IMR-90 (cell line): Measurements from ENCODE around the gene RND3. TPM values are rescaled to one million over a fixed set of nuclear protein-coding genes. Genes with fewer than 3 reads are reported as not detected.

Source experiments
- ATAC-seq: fragments of 200-7000 bp; cut with Tn5 transposase; 2 replicates; pipeline ENCODE4 v1.9.1; 2020; ENCODE audit warnings: low read depth, mild to moderate bottlenecking, moderate library complexity
- BruUV-seq: library from RNA; stranded (reverse); fragments of 400-500 nt; replicated peaks from 2 replicates; lab custom pipeline; 2021; lab: Mats Ljungman, UMichigan
- CTCF ChIA-PET: fragments of 300-600 bp; formaldehyde crosslinking; extraction: SDS; loops from one replicate; lab custom pipeline; 2021; ENCODE audit warnings: antibody characterized with exemption; lab: Yijun Ruan, JAX
- POLR2A ChIA-PET: fragments of 300-600 bp; sonication (Branson Sonifier 250); formaldehyde crosslinking; loops from one replicate; lab custom pipeline; 2022; ENCODE audit warnings: antibody characterized with exemption; ENCODE audit not compliant: unreplicated experiment; lab: Charles Lee
- DNase-seq: peaks from one replicate; pipeline ENCODE4 v3.0.0; 2013
- H2AFZ ChIP-seq: replicated peaks from 2 replicates; pipeline ENCODE3; 2013; ENCODE audit warnings: low read length, mild to moderate bottlenecking; ENCODE audit not compliant: poor library complexity
- H2AK5ac ChIP-seq: 2 replicates; pipeline ENCODE4 v1.6.1; 2013; ENCODE audit warnings: low read depth, low read length, inconsistent platforms
- H2AK9ac ChIP-seq: replicated peaks from 2 replicates; pipeline ENCODE3; 2013; ENCODE audit warnings: mild to moderate bottlenecking, low read depth, low read length, moderate library complexity; ENCODE audit not compliant: poor library complexity
- H2BK120ac ChIP-seq: 2 replicates; pipeline ENCODE4 v1.6.1; 2013; ENCODE audit warnings: low read depth, low read length, inconsistent platforms
- H2BK15ac ChIP-seq: 3 replicates; pipeline ENCODE4 v1.6.1; 2013; ENCODE audit warnings: low read depth, low read length, inconsistent platforms
- H2BK20ac ChIP-seq: 2 replicates; pipeline ENCODE4 v1.6.1; 2013; ENCODE audit warnings: low read depth, mild to moderate bottlenecking, inconsistent platforms, low read length, moderate library complexity
- H2BK5ac ChIP-seq: 2 replicates; pipeline ENCODE4 v1.6.1; 2013; ENCODE audit warnings: mild to moderate bottlenecking, low read depth, low read length, inconsistent platforms; ENCODE audit not compliant: poor library complexity, severe bottlenecking
- H3K14ac ChIP-seq: replicated peaks from 2 replicates; pipeline ENCODE4 v1.6.1; 2013; ENCODE audit warnings: low read depth, low read length, inconsistent platforms
- H3K18ac ChIP-seq: 2 replicates; pipeline ENCODE4 v1.6.1; 2013; ENCODE audit warnings: low read depth, low read length, control low read depth
- H3K23ac ChIP-seq: 2 replicates; pipeline ENCODE4 v1.6.1; 2013; ENCODE audit warnings: low read depth, low read length, inconsistent platforms
- H3K27ac ChIP-seq: 2 replicates; pipeline ENCODE4 v1.5.1; 2013; ENCODE audit warnings: mild to moderate bottlenecking, control low read depth, low read length; ENCODE audit not compliant: insufficient read depth
- H3K27me3 ChIP-seq: 2 replicates; pipeline ENCODE4 v1.6.1; 2013; ENCODE audit warnings: low read length; ENCODE audit not compliant: control insufficient read depth, insufficient read depth
- H3K36me3 ChIP-seq: 2 replicates; pipeline ENCODE4 v1.6.1; 2013; ENCODE audit warnings: low read length, mixed read lengths; ENCODE audit not compliant: control insufficient read depth, insufficient read depth
- H3K4ac ChIP-seq: 2 replicates; pipeline ENCODE4 v1.6.1; 2013; ENCODE audit warnings: low read depth, low read length, inconsistent platforms
- H3K4me1 ChIP-seq: 2 replicates; pipeline ENCODE4 v1.6.1; 2013; ENCODE audit warnings: low read length, mixed read lengths; ENCODE audit not compliant: control insufficient read depth, insufficient read depth
- H3K4me2 ChIP-seq: 2 replicates; pipeline ENCODE4 v1.6.1; 2013; ENCODE audit warnings: low read depth, mild to moderate bottlenecking, control low read depth, low read length, moderate library complexity
- H3K4me3 ChIP-seq: 2 replicates; pipeline ENCODE4 v1.5.1; 2013; ENCODE audit warnings: low read depth, mild to moderate bottlenecking, control low read depth, low read length, moderate library complexity; ENCODE audit not compliant: insufficient read depth
- H3K56ac ChIP-seq: 2 replicates; pipeline ENCODE4 v1.6.1; 2013; ENCODE audit warnings: low read length, inconsistent platforms; ENCODE audit not compliant: insufficient read depth; ENCODE audit errors: extremely low read depth
- H3K79me1 ChIP-seq, 2 experiments: 2 replicates each; pipeline ENCODE4 v1.6.1; 2013; ENCODE audit warnings: low read length in 2 of 2, inconsistent platforms in 1 of 2, low read depth in 1 of 2
- H3K9ac ChIP-seq: 2 replicates; pipeline ENCODE4 v1.6.1; 2013; ENCODE audit warnings: low read depth, low read length, control low read depth
- H3K9me1 ChIP-seq: 2 replicates; pipeline ENCODE4 v1.6.1; 2013; ENCODE audit warnings: low read length, inconsistent platforms; ENCODE audit not compliant: insufficient read depth
- H3K9me3 ChIP-seq: 2 replicates; pipeline ENCODE4 v1.6.1; 2013; ENCODE audit warnings: low read length; ENCODE audit not compliant: control insufficient read depth, insufficient read depth
- H4K20me1 ChIP-seq: 2 replicates; pipeline ENCODE4 v1.6.1; 2013; ENCODE audit warnings: low read length, inconsistent platforms; ENCODE audit not compliant: insufficient read depth
- H4K5ac ChIP-seq: 2 replicates; pipeline ENCODE4 v1.6.1; 2013; ENCODE audit warnings: mild to moderate bottlenecking, low read depth, low read length, control low read depth
- H4K8ac ChIP-seq, 2 experiments: 2 replicates each; pipeline ENCODE4 v1.6.1; 2013; ENCODE audit warnings: low read depth in 2 of 2, low read length in 2 of 2, control low read depth in 1 of 2, inconsistent platforms in 1 of 2
- H4K91ac ChIP-seq: 2 replicates; pipeline ENCODE4 v1.6.1; 2013; ENCODE audit warnings: low read depth, low read length, inconsistent platforms; ENCODE audit not compliant: insufficient read depth
- POLR2A ChIP-seq: IDR thresholded peaks from 2 replicates; pipeline ENCODE4 v1.6.1; 2012; ENCODE audit warnings: mild to moderate bottlenecking, low read depth, low read length
- RFX5 ChIP-seq: IDR thresholded peaks from 2 replicates; pipeline ENCODE4 v1.8.0; 2012; ENCODE audit warnings: low read depth, mild to moderate bottlenecking, low read length, moderate library complexity
- SMC3 ChIP-seq: fragments of 150-350 bp; IDR thresholded peaks from 2 replicates; pipeline ENCODE4 v1.6.1; 2016; ENCODE audit warnings: low read depth, mild to moderate bottlenecking, antibody characterized with exemption, low read length, moderate library complexity
- WGBS, 2 experiments: methylation state at CpG; one replicate each; pipeline versions ENCODE4 v1.1.5 to v1.1.7; 2013; ENCODE audit warnings: missing lambda C conversion rate in 2 of 2; ENCODE audit not compliant: insufficient read length in 1 of 2; ENCODE audit errors: extremely low coverage in 2 of 2; 5-methylcytosine and 5-hydroxymethylcytosine counted together
- dilution Hi-C: fragments of 300-500 bp; cut with HindIII; formaldehyde crosslinking; loops from one replicate; pipeline ENCODE4 v1.14.3; 2018; ENCODE audit warnings: low sequenced_read_pairs; ENCODE audit not compliant: unreplicated experiment
- in situ Hi-C: fragments of 300-500 bp; cut with MboI; formaldehyde crosslinking; loops from 3 replicates; pipeline ENCODE4 v1.14.3; 2019; ENCODE audit warnings: low sequenced_read_pairs, inconsistent platforms, mixed read lengths
- intact Hi-C: fragments of 100-400 bp; cut with micrococcal nuclease; formaldehyde crosslinking; loops from 2 replicates; pipeline ENCODE4 v1.10.0; 2022
- polyA plus RNA-seq, 3 experiments: library from polyadenylated mRNA; depleted of rRNA; stranded (reverse); fragments of >200 nt; gene quantifications; 2 replicates each; pipeline ENCODE4 v1.2.3, GENCODE V29; 2012; ENCODE audit warnings: low replicate concordance in 1 of 3
- total RNA-seq: library from RNA; depleted of rRNA; stranded (reverse); fragments of >200 nt; gene quantifications from 2 replicates; pipeline ENCODE4 v1.2.3, GENCODE V29; 2012

The RND3 gene
- total and polyA plus RNA-seq, 2 of the 4 experiments (the other 2 are of a cell fraction), result 111 to 449 TPM

DNA sequence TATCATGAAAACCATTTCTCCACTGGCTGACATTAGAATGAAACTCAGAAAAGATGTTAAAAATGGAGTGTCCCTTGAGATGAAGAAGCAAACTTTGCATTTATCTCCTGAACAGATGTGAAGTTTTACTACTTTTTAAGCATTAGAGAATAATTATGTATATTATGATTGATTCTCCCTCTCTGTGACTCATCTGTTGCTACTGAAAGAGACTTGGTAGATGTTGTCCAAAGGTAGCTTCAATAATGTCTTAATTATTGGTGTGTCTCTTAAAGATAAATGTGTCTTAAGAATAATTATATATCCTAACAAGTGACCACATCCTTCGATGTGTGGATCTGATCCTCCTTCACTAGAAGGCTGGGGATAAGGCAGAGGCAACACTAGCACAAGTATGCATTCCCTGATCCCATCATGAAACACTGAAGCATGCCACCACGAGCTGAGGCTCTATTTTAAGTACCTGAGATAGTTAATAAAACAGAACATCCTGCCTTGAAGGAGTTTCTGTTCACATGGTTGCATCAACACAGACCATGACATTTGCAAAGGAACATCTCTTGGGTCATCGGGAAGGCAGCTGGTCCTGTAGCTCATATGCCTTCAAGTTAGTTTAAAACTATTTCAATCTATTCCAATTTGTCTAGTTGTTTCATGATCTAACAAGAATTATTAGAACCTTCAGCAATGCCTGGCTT lies 15.5 kb downstream of the RND3 start:
- Histone ChIP-seq H3K18ac (no peak overlapping the region; the same call in 1 of the 2 replicates), H2BK15ac (no peak overlapping the region), H2AK5ac (0 out of 2 replicates have a peak overlapping the region, but pooled peaks have one; percentile 29), H3K56ac (no peak overlapping the region), H2BK20ac (peak overlapping the region; percentile 23; the same call in 1 of the 2 replicates), H3K4me3 (no peak overlapping the region), H2BK5ac (peak overlapping the region; percentile 62), H3K23ac (peak overlapping the region; percentile 66), H3K4me1 (peaks cover 16% of the 10 kb centered on the region), H4K91ac (no peak overlapping the region), H2BK120ac (peak overlapping the region; percentile 23), H3K79me1 (peaks cover 6 to 61% of the 10 kb centered on the region in 2 experiments; a peak in 3 of 4 replicates), H4K8ac (peak overlapping the region in 1 of 2 experiments; percentile 52; a peak in 2 of 4 replicates), H3K27me3 (no peaks in the 10 kb centered on the region), H3K36me3 (peaks cover 66% of the 10 kb centered on the region), H3K9me1 (peaks cover 31% of the 10 kb centered on the region), H3K9me3 (no peaks in the 10 kb centered on the region), H3K27ac (peak overlapping the region; percentile 44), H2AK9ac (no peak overlapping the region), H3K4me2 (peak overlapping the region; percentile 2; the same call in 1 of the 2 replicates), H2AFZ (no peak overlapping the region), H3K9ac (peak overlapping the region; percentile 1; the same call in 1 of the 2 replicates), H3K4ac (peak overlapping the region; percentile 65), H4K5ac (0 out of 2 replicates have a peak overlapping the region, but pooled peaks have one; percentile 2), H3K14ac (0 out of 2 replicates have a peak overlapping the region, but pooled peaks have one; percentile 11), H4K20me1 (peaks cover 96% of the 10 kb centered on the region)
- in situ Hi-C loops (loop anchor here (5.0 to 25.0 kb wide), 3 partner anchors 335 to 875 kb away; no protein-coding TSS in a partner anchor), intact Hi-C loops (no loop called here), dilution Hi-C loops (no loop called here)
- TF ChIP-seq RFX5 (peak; percentile 78), SMC3 (no peak), POLR2A (no peak)
- ChIA-PET POLR2A (no interaction called here), CTCF (no interaction called here)
- ATAC-seq (no peak), DNase-seq (no peak)
- WGBS, 2 experiments, result no CpG with 5 or more reads among the region's 3 CpGs
- no TSS peak for BruUV-seq
